A549 (cell line): Measurements from ENCODE around the gene UBE2E1.

Experiments
- CBX8 ChIP-seq: fragments of 200-600 bp; sonication (generic); IDR thresholded peaks from 2 replicates; pipeline ENCODE4 v1.6.1; 2016
- CTCF ChIP-seq: fragments of >200 bp; sonication (Bioruptor Twin); formaldehyde crosslinking; IDR thresholded peaks from 3 replicates; pipeline ENCODE4 v1.5.1; 2016
- EP300 ChIP-seq, 2 experiments: fragments of >200 bp; sonication (Bioruptor Twin); formaldehyde crosslinking; IDR thresholded peaks; 2 replicates in 1 of 2; 3 replicates in 1 of 2; pipeline ENCODE4 v1.6.1; 2016 to 2017
- ESRRA ChIP-seq: fragments of 150-350 bp; IDR thresholded peaks from 2 replicates; pipeline ENCODE4 v1.6.1; 2014; ENCODE audit warnings: mild to moderate bottlenecking, low read length, borderline replicate concordance
- JUN ChIP-seq, 2 experiments: fragments of >200 bp; sonication (Bioruptor Twin); formaldehyde crosslinking; IDR thresholded peaks; 2 replicates in 1 of 2; 3 replicates in 1 of 2; pipeline ENCODE4 v1.6.1; 2016 to 2017
- MAFK ChIP-seq: fragments of 450-650 bp; IDR thresholded peaks from 2 replicates; pipeline ENCODE4 v1.6.1; 2014; ENCODE audit not compliant: partially characterized antibody
- MAZ ChIP-seq: fragments of 150-350 bp; IDR thresholded peaks from 2 replicates; pipeline ENCODE4 v1.6.1; 2014; ENCODE audit warnings: antibody characterized with exemption, low read depth, low read length, borderline replicate concordance
- POLR2A ChIP-seq: IDR thresholded peaks from 2 replicates; pipeline ENCODE4 v1.6.1; 2012; ENCODE audit warnings: mild to moderate bottlenecking, low read length
- RFX5 ChIP-seq: fragments of 450-650 bp; IDR thresholded peaks from 2 replicates; pipeline ENCODE4 v1.7.1; 2014; ENCODE audit warnings: antibody characterized with exemption, mild to moderate bottlenecking, moderate library complexity

DNA sequence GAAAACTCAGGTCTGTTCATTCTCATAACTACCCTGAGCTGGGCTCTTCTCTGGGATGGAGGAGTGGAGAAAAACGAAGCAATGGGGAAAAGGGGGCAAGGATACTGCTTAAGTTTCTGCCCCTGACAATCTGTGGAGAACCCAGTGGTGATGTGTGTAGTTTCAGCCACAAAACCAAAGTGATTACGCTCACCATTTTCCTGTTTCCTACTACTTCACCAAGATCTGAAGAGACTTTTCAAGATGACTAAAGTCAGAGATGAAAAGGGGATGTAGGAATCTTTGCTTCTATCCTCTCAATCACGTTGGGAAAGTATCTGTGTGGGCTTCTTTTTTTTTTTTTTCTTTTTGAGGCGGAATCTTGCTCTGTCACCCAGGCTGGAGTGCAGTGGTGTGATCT lies 8.3 kb upstream of the UBE2E1 start:
- TF ChIP-seq EP300 (IDR thresholded peaks at IDR 0.05) (no peak), RFX5 (no peak), POLR2A (no peak), CTCF (no peak), ESRRA (no peak), MAZ (no peak), MAFK (no peak), CBX8 (no peak), JUN (IDR thresholded peaks at IDR 0.05) (no peak)
